Measurements from ENCODE around the gene TNRC6A. TPM values are rescaled to one million over a fixed set of nuclear protein-coding genes. Genes with fewer than 3 reads are reported as not detected.
"Not testable (repeated sequence)": the region's sequence is repeated elsewhere in the genome, so short reads cannot be mapped to it uniquely, and the experiment has no call there.

TNRC6A gene
- total RNA-seq, 2 donors from 2014 or later, result 71.5 to 72.1 TPM

GRCh38 chr16:24851700-24852099 is 122.2 kb downstream of the TNRC6A start:
- peaks cover 6% of the 10 kb centered on the region for H3K4me1 Mint-ChIP-seq
- no peak overlapping the region for H3K4me3 Mint-ChIP-seq
- no peak for DNase-seq
- peaks cover 20% of the 10 kb centered on the region for H3K27me3 Mint-ChIP-seq
- H3K27ac Mint-ChIP-seq, result no peak overlapping the region
- H3K9me3 ChIP-seq (ENCODE audit: control insufficient read depth, low read length, poor library complexity, severe bottlenecking), result no peaks in the 10 kb centered on the region
- H3K36me3 Mint-ChIP-seq (ENCODE audit: low read depth), result no peaks in the 10 kb centered on the region
- no peak for ATAC-seq

- Mint-ChIP-seq H3K4me1 (peaks cover 6% of the 10 kb centered on the region), H3K27me3 (peaks cover 18% of the 10 kb centered on the region), H3K4me3 (no peak overlapping the region), H3K36me3 (ENCODE audit: low read depth) (no peaks in the 10 kb centered on the region), H3K27ac (no peak overlapping the region)
- no peaks in the 10 kb centered on the region for H3K9me3 ChIP-seq (ENCODE audit: control insufficient read depth, low read length, poor library complexity, severe bottlenecking)
- ATAC-seq (no peak), DNase-seq (no peak)
Observed at GRCh38 chr16:24852281-24852721, 122.8 kb downstream of the TNRC6A start.

GRCh38 chr16:24853169-24853824 is 123.8 kb downstream of the TNRC6A start:
- Mint-ChIP-seq H3K27ac (no peak overlapping the region), H3K4me1 (peaks cover 6% of the 10 kb centered on the region), H3K4me3 (no peak overlapping the region), H3K36me3 (ENCODE audit: low read depth) (no peaks in the 10 kb centered on the region), H3K27me3 (peaks cover 17% of the 10 kb centered on the region)
- no peaks in the 10 kb centered on the region for H3K9me3 ChIP-seq (ENCODE audit: control insufficient read depth, low read length, poor library complexity, severe bottlenecking)
- ATAC-seq (no peak), DNase-seq (no peak)

- Mint-ChIP-seq H3K4me3 (no peak overlapping the region), H3K36me3 (ENCODE audit: low read depth) (no peaks in the 10 kb centered on the region), H3K27ac (no peak overlapping the region), H3K27me3 (peaks cover 23% of the 10 kb centered on the region), H3K4me1 (peaks cover 6% of the 10 kb centered on the region)
- no peak for ATAC-seq
- H3K9me3 ChIP-seq (ENCODE audit: control insufficient read depth, low read length, poor library complexity, severe bottlenecking), result no peaks in the 10 kb centered on the region
- no peak for DNase-seq
Observed at GRCh38 chr16:24853830-24854229, 124.4 kb downstream of the TNRC6A start.

GRCh38 chr16:24854607-24855171 is 125.2 kb downstream of the TNRC6A start:
- peaks cover 6% of the 10 kb centered on the region for H3K4me1 Mint-ChIP-seq
- H3K4me3 Mint-ChIP-seq, result no peak overlapping the region
- peaks cover 23% of the 10 kb centered on the region for H3K27me3 Mint-ChIP-seq
- H3K36me3 Mint-ChIP-seq (ENCODE audit: low read depth), result no peaks in the 10 kb centered on the region
- no peak overlapping the region for H3K27ac Mint-ChIP-seq
- no peak for ATAC-seq
- H3K9me3 ChIP-seq (ENCODE audit: control insufficient read depth, low read length, poor library complexity, severe bottlenecking), result no peaks in the 10 kb centered on the region
- DNase-seq, result no peak

- Mint-ChIP-seq H3K4me1 (peaks cover 6% of the 10 kb centered on the region), H3K4me3 (no peak overlapping the region), H3K27me3 (peaks cover 23% of the 10 kb centered on the region), H3K27ac (no peak overlapping the region), H3K36me3 (ENCODE audit: low read depth) (no peaks in the 10 kb centered on the region)
- ATAC-seq (no peak), DNase-seq (no peak)
- no peaks in the 10 kb centered on the region for H3K9me3 ChIP-seq (ENCODE audit: control insufficient read depth, low read length, poor library complexity, severe bottlenecking)
Observed at GRCh38 chr16:24855678-24856077, 126.2 kb downstream of the TNRC6A start.

GRCh38 chr16:24856871-24857270 is 127.4 kb downstream of the TNRC6A start:
- not testable (repeated sequence) for H3K27ac Mint-ChIP-seq; DNase-seq; ATAC-seq; H3K9me3 ChIP-seq (ENCODE audit: control insufficient read depth, low read length, poor library complexity, severe bottlenecking); H3K4me3 Mint-ChIP-seq; H3K4me1 Mint-ChIP-seq; H3K36me3 Mint-ChIP-seq (ENCODE audit: low read depth)
- H3K27me3 Mint-ChIP-seq, result peaks cover 23% of the 10 kb centered on the region

GRCh38 chr16:24858219-24859041 is 129.0 kb downstream of the TNRC6A start:
- no peak overlapping the region for H3K4me3 Mint-ChIP-seq
- H3K9me3 ChIP-seq (ENCODE audit: control insufficient read depth, low read length, poor library complexity, severe bottlenecking), result no peaks in the 10 kb centered on the region
- ATAC-seq (no peak), DNase-seq (peak in 2 of 3 donors; percentile 24 to 30)
- no peaks in the 10 kb centered on the region for H3K36me3 Mint-ChIP-seq (ENCODE audit: low read depth)
- H3K27ac Mint-ChIP-seq, result no peak overlapping the region
- peaks cover 19% of the 10 kb centered on the region for H3K27me3 Mint-ChIP-seq
- no peaks in the 10 kb centered on the region for H3K4me1 Mint-ChIP-seq

GRCh38 chr16:24861461-24861860 is 132.0 kb downstream of the TNRC6A start:
- H3K4me3 Mint-ChIP-seq, result no peak overlapping the region
- ATAC-seq, result no peak
- no peak for DNase-seq
- H3K36me3 Mint-ChIP-seq (ENCODE audit: low read depth), result no peaks in the 10 kb centered on the region
- peaks cover 14% of the 10 kb centered on the region for H3K27me3 Mint-ChIP-seq
- no peak overlapping the region for H3K27ac Mint-ChIP-seq
- no peaks in the 10 kb centered on the region for H3K4me1 Mint-ChIP-seq
- H3K9me3 ChIP-seq (ENCODE audit: control insufficient read depth, low read length, poor library complexity, severe bottlenecking), result no peaks in the 10 kb centered on the region

GRCh38 chr16:24863582-24864437 is 134.4 kb downstream of the TNRC6A start:
- H3K4me1 Mint-ChIP-seq, result no peaks in the 10 kb centered on the region
- ATAC-seq (no peak), DNase-seq (no peak)
- H3K4me3 Mint-ChIP-seq, result no peak overlapping the region
- H3K9me3 ChIP-seq (ENCODE audit: control insufficient read depth, low read length, poor library complexity, severe bottlenecking), result no peaks in the 10 kb centered on the region
- peaks cover under 1% of the 10 kb centered on the region for H3K27me3 Mint-ChIP-seq
- H3K36me3 Mint-ChIP-seq (ENCODE audit: low read depth), result no peaks in the 10 kb centered on the region
- no peak overlapping the region for H3K27ac Mint-ChIP-seq

GRCh38 chr16:24869033-24869432 is 139.6 kb downstream of the TNRC6A start:
- no peaks in the 10 kb centered on the region for H3K9me3 ChIP-seq (ENCODE audit: control insufficient read depth, low read length, poor library complexity, severe bottlenecking)
- no peak for ATAC-seq
- Mint-ChIP-seq H3K4me1 (no peaks in the 10 kb centered on the region), H3K27me3 (no peaks in the 10 kb centered on the region), H3K36me3 (ENCODE audit: low read depth) (no peaks in the 10 kb centered on the region), H3K27ac (no peak overlapping the region), H3K4me3 (no peak overlapping the region)
- no peak for DNase-seq

GRCh38 chr16:24871891-24872290 is 142.4 kb downstream of the TNRC6A start:
- DNase-seq (no peak), ATAC-seq (no peak)
- H3K4me3 Mint-ChIP-seq, result no peak overlapping the region
- H3K27ac Mint-ChIP-seq, result no peak overlapping the region
- H3K36me3 Mint-ChIP-seq (ENCODE audit: low read depth), result peaks cover 2% of the 10 kb centered on the region
- no peaks in the 10 kb centered on the region for H3K4me1 Mint-ChIP-seq
- H3K9me3 ChIP-seq (ENCODE audit: control insufficient read depth, low read length, poor library complexity, severe bottlenecking), result no peaks in the 10 kb centered on the region
- peaks cover 9% of the 10 kb centered on the region for H3K27me3 Mint-ChIP-seq

GRCh38 chr16:24873028-24873427 is 143.6 kb downstream of the TNRC6A start:
- DNase-seq, result no peak
- ATAC-seq, result no peak
- H3K36me3 Mint-ChIP-seq (ENCODE audit: low read depth), result peaks cover 2% of the 10 kb centered on the region
- peaks cover 9% of the 10 kb centered on the region for H3K27me3 Mint-ChIP-seq
- H3K9me3 ChIP-seq (ENCODE audit: control insufficient read depth, low read length, poor library complexity, severe bottlenecking), result no peaks in the 10 kb centered on the region
- H3K4me1 Mint-ChIP-seq, result no peaks in the 10 kb centered on the region
- no peak overlapping the region for H3K27ac Mint-ChIP-seq
- no peak overlapping the region for H3K4me3 Mint-ChIP-seq

Data from T-helper 17 cell (primary cell).